ENCODE measurements around the gene E2F6. TPM values are rescaled to one million over a fixed set of nuclear protein-coding genes. Genes with fewer than 3 reads are reported as not detected.

Gene E2F6
- total RNA-seq, 1 donor from 2014 or later = 10.9 TPM

DNA sequence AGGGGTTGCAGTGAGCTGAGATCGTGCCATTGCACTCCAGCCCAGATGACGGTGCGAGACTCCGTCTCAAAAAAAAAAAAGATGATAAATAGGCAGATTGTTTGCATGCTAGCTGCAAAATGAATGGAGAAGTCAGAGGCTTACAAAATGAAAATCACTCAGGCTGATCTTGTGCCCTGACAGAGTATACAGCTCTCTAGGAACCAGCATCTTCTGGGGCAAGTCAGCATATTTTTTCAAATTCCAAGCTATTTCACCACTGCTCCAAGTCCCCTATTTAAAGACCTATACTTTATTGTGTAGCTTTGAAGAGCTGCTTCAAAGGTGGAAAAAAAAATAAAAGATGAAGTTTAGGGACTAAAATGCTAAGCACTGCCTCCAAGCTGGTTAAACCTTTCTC is 6.1 kb downstream of the E2F6 start:
- intact Hi-C loops (cut with micrococcal nuclease) = no loop called here

DNA sequence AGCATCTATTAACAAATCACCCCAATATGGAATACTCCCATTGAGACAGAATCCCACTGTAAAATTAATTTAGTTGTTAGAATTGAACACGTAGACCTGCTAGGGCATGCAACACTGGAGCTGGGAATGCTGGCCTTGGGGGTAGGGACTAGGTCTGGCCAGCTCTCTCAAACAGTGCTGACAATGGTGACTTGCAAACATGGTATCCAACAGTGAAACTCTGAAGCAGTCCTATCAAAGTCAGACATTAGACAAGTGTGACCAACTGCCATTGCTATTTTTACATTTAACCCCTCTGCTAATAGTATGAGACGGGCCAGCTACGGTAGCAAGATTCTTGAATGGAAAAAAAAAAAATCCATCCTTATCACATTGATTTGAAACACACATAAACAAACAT is 7.2 kb downstream of the E2F6 start:
- intact Hi-C loops (cut with micrococcal nuclease) = no loop called here

DNA sequence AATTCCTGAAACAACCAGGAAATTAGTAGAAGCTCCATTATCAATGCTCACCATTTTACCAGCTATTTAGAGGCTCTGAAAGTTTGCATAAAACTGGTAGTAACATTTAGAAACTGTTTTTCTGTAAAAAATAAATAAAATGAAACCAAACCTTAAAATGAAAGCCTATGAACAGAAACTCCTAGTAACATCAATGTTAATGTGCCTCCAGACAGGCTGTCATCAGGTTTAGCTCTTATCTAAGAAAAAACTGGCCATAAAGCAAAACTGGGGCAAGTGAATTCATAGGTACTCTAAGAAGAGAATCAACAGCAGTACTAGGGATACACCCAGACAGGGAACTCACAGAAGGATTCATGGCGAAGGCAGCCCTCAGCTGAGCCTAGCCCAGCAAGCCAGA is 8.0 kb downstream of the E2F6 start:
- intact Hi-C loops (cut with micrococcal nuclease) = no loop called here

DNA sequence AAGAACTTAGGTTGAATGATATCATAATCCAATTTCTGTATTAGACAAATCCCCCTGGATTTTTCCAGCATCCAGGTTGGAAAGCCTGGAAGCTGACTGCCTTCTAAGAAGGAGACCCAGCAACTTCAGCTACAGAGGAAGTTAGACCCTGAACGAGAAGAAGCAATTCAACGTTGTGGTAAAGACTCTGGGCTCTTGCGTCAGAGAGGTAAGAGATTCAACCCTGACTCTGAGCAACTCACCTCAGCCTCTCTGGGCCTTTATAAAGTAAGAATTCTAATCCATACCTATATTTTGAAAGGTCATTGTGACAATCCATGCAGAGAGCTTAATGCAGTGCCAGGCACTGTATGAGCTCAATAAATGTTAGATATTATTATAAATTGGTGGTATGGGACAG is 9.7 kb downstream of the E2F6 start:
- intact Hi-C loops (cut with micrococcal nuclease) = no loop called here

DNA sequence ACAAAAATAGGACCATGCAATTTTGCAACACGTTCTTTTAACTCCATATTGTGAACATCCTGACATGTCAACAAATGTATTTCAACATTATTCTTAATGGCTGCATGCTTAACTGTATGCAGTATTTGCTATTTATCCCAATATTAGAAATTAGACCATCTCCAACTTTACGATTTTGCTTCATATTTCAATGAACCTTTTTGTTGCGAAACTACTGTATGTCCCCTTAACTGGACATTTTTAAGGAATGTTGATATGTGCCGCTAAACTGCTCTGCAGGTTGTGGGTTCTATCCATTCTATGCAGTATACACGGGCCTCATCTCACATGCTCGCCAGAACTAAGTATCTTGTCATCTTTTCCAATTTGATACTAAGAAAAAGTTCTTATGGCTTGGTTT is 11.1 kb downstream of the E2F6 start:
- intact Hi-C loops (cut with micrococcal nuclease) = no loop called here

DNA sequence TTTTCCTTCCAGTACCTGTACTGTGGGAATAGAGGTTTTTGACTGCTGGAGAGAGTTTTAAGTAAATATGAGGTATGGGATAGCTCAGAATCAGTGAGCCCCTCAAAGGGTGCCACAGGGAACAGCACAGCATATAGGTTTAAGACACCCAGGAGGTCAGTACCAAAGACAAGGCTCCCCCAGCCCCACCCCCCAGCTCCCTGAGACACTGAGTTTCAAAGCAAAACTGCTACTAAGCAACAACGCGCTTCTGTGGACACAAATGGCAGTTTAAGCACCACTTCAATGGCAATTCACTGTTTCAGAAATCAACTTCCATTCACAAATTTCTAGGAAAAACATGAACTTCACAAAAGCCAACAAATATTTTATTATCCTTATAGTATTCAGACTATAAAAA is 15.2 kb downstream of the E2F6 start:
- intact Hi-C loops (cut with micrococcal nuclease) = no loop called here

DNA sequence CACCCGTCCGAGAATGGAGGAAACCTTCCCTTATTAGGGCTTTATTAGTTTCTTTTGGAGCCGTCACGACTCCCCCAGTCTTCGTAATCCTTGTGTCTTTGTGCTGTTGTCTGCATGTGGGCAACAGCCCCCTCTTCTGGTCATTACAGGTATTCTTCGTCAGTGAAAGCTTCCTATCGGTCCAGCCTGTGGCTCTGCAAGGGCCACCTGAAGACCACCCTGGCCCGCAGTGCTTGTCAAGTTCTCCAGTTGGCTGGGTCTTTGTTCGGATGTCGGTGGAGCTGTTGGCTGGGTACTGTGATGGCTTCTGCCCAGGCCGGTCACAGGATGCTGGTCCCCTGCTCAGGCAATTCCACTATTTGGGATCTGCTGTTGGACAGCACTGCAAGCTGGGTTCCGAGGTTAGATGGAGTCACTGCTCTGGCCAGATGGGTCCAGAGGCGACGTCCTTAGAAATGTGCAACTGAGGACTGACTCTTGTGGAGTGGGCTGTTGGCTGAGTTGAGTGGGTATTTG is 19.2 kb downstream of the E2F6 start:
- intact Hi-C loops (cut with micrococcal nuclease) = loop anchor here (1.0 to 10.0 kb wide), 2 partner anchors 212 to 314 kb away; no protein-coding TSS in a partner anchor

DNA sequence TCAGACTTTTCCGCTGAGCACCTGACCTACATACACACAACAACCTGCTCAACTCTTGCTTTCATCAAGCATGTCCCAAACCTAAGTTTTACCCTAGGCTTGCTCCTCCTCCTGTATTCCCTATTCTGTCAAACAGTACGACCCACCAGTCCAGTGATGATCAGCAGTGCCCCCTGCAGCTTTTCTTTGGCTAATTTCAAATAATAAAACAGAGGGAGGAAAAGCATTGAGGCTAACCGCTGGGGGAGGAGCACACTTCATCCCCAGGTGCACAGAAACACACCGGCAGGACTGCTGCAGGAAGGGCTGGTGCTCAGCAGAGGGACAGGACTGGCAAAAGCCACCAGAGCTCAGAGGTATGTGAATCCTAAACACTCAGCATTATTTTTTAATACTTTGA is 21.2 kb downstream of the E2F6 start:
- intact Hi-C loops (cut with micrococcal nuclease) = loop anchor here (10.0 kb wide), 1 partner anchor 210 kb away; no protein-coding TSS in a partner anchor

DNA sequence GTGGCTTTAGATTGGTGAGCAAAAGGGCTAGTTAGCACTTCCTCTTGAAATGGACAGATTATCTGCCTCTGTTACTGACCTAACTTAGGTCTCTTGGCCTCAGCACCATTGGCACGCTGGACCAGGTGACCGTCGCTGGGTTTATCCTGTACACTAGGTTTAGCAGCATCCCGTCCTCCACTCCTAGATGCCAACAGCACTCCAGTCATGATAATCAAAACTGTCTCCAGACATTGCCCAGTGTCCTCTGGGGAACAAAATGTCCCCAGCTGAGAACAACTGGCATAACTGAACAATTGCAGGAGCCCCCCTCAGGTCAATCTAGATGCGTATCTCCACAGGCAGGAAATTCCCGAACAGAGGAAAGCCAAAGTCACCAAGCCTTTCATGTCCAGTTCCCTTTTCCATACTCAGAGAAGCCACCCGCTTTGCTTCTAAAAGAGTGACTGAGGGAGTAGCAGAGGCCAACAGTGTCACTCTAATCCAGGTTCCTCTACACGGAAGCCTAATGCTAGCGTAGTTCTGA is 27.3 kb downstream of the E2F6 start:
- intact Hi-C loops (cut with micrococcal nuclease) = no loop called here

DNA sequence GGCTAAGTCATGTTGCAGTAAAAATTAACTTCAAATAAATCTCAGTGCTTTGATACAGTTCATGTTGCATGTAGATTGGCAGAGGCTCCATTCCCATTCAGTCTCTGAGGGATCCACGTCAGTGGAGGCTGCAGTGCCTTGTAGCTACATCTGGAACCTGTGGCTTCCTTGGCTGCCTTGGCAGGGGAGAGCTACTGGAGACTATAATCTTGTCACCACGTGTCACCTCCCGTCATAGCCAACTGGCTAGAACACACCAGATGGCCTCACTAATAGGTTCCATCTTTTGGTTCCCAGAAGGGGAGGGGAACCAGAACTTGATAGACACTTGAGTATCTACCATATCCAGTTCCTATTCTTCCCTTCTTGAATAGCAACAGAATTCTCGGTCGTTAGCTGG is 28.4 kb downstream of the E2F6 start:
- intact Hi-C loops (cut with micrococcal nuclease) = no loop called here

DNA sequence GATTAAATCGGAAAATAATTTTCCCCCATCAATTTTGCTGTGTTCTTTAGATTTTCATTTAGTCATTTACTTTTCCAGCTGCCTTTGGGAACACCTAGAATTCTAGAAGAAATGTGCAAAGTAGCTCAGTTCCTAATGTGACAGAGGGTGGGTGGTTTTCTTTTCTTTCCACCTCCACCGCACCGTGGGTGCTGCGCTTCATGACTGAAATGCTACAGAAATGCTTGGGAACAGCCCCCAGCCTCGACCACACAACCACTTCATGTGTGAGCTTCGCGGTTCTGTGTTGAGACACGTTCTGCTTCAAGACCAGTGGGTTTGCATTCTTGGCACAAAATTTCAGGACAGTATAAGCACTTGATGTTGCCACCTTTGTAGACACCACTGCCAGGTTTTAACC is 30.9 kb downstream of the E2F6 start:
- intact Hi-C loops (cut with micrococcal nuclease) = no loop called here

DNA sequence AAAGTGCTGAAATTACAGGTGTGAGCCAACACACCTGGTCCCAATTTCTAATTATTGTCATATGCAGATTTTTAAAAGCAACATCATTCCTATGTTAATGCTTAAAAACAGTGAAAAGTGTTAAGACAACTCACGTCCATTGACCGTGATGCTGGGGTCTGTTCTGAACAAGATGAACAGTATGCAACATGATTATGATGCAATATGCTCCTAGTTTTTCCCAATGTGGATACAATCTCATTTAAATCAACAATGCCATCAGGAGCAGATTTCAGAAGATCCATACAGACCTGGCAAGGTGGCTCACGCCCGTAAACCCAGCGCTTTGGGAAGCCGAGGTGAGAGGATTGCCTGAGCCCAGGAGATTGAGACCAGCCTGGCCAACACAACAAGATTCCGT is 31.5 kb downstream of the E2F6 start:
- intact Hi-C loops (cut with micrococcal nuclease) = no loop called here

DNA sequence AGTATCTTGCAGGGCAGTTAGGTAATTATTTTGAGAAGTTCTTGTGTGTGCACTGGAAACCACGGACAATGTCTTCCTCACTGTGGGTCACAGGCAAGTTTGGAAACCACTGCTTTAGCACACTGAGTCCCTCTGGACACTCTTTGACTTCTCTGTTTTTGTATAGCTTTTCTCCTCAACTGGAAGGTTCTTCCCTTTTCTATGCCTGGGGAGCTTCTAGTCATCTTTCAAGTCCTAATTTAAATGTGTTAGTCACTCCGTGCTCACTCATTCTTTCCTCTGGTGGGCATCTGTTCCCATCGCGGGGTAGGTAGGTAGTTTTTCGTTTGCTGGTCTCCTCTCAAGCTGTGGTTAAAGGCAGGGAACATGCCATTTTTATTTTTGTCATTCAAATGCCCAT is 32.1 kb downstream of the E2F6 start:
- intact Hi-C loops (cut with micrococcal nuclease) = no loop called here

DNA sequence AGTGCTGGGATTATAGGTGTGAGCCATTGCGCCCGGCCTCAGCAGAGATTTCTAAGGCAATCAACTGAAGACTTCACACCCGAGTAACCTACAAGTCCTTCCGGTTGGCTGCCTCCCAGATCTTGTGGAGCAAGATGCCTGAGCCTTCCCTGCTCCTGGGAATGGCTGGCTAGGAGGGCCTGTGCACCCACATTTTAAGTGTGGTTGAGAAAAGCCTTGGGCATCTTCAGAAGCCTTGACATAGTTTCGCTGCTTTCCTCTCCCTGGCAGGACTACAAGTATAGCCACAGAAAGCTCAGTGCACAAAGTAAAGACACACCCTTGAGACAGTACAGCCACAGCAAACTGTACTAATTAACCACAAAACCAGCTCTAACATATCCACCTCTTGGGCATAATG is 35.2 kb downstream of the E2F6 start:
- intact Hi-C loops (cut with micrococcal nuclease) = no loop called here

DNA sequence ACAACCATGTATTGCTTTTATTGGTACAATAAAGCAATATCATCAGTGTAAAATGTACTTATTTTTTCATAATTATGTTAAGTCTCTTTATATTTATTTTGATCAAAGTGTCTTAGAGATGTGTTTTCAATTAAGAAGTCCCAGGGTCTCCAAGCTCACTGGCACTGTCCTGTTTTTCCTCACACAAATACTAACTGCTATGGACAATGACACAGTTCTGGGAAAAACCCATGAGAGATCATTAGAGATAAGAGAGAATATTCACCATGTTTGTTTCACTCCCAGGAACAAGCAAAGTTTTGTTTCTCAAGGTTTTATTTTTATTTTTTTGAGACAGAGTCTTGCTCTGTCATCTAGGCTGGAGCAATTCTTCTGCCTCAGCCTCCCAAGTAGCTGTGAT is 38.7 kb downstream of the E2F6 start:
- intact Hi-C loops (cut with micrococcal nuclease) = no loop called here

DNA sequence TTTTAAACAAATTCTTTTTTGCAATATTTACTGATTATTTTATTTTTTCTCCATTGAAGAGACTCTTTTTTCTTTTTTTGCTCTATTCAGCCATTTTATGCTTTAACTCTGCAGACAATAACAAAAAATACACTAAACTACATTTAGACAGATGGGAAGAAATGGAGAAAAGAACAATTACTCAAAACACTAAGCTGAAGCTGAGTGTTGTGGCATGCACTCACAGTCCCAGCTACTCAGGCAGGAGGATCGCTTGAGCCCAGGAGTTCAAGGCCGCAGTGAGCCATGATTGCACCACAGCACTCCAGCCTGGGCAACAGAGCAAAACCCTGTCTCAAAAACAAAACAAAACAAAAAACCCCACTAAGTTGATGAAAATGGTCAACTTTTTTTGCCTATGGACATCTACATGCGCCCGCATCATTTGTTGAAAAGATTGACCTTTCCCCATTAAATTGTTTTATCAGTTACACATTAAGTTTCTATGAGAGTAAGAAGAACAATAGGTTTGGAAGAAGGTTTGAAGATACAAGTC is 43.0 kb downstream of the E2F6 start:
- intact Hi-C loops (cut with micrococcal nuclease) = no loop called here

DNA sequence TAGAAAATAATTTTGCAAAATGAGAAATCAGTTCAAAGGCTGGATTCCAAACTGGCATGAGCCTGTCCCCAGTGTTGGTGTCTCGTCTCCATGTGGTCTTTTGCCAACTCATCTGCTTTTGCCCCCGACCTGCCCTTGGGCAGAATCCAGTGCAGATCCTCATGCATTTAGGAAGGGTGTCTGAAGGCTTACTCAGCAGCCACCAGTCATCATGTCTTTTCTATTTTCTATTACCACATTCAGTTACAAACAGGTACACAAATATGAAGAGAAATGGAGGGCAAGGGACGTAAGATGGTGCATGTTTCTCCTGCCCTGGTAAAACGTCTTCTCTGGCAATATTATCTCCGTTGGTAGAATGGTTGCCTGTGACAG is 43.5 kb downstream of the E2F6 start:
- intact Hi-C loops (cut with micrococcal nuclease) = no loop called here

DNA sequence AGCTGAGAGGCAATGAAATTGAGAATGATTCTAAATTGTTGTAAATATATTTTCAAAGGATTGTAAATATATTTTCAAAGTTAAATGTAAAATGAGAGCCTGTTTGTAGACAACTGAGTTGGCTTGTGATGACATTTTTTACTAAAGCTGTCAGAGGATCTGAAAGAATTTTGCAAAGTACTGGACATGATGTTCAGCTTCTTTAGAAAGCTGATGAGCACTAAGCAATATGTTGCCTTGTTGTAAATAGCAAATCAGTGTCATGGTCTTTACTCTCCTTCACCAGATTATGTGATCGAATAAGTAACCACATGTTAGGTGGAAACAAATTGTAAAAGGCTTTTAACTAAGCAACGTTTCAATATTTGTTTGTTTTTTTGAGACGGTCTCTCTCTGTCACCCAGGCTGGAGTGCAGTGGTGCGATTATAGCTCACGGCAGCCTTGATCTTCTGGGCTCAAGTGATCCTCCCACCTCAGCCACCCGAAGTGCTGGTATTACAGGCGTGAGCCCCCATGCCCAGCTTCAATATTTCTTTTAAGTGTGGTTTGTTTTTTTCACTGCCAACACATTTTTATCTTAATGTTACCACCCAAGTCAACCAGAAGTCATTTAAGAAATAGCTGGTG is 44.0 kb downstream of the E2F6 start:
- intact Hi-C loops (cut with micrococcal nuclease) = no loop called here

DNA sequence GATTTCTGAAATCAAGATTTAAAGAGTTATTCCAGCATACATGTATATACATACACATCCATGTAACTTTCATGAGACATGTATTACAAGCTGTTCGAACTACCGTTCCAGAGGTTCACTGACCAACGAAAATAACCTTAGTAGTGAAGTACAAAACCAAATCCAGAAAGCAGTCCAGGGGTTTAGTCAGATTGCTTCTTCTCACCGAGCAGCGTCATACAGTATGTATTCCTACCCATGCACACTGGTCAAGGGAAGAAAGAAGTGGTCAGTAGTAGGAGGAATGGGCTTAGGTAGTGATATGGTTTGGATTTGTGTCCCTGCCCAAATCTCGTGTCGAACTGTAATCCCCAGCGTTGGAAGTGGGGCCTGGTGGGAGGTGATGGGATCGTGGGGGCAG is 45.3 kb downstream of the E2F6 start:
- intact Hi-C loops (cut with micrococcal nuclease) = no loop called here

DNA sequence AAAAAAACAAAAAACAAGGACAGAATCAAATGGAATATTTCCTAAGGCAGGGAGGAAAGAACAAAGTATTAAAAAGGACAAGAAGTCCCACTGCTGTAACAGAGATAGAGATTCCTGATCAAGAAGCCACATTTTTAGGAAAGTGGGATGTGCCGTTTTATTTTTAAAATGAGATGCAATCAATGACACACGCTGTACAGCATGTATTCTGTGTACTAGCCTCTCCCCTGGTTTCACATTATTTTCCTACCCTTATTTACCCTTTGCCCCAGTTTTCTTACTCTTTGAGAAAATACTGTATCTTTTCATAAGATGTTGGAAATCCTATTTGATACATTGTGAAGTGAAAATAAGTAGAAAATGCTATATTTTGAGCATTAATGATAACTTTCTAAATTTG is 45.8 kb downstream of the E2F6 start:
- intact Hi-C loops (cut with micrococcal nuclease) = no loop called here

DNA sequence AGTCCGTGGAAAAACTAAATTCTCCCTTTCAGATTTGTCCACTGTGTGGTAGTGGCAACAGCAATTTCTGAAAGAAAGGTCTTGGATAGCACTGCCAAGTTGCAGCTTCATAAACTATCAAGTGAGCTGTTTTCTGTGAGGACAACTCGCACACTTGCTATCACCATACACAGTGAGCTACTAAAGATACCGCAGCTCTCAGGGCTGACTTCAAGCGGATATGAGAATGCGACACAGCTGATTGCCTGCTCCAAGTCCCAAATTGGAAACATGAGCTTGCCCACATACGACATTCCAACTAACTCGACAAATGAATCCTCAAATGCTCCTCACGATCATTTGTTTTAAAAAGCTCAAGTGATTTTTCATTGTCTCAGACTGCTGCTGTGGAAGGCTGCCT is 46.2 kb downstream of the E2F6 start:
- intact Hi-C loops (cut with micrococcal nuclease) = no loop called here

DNA sequence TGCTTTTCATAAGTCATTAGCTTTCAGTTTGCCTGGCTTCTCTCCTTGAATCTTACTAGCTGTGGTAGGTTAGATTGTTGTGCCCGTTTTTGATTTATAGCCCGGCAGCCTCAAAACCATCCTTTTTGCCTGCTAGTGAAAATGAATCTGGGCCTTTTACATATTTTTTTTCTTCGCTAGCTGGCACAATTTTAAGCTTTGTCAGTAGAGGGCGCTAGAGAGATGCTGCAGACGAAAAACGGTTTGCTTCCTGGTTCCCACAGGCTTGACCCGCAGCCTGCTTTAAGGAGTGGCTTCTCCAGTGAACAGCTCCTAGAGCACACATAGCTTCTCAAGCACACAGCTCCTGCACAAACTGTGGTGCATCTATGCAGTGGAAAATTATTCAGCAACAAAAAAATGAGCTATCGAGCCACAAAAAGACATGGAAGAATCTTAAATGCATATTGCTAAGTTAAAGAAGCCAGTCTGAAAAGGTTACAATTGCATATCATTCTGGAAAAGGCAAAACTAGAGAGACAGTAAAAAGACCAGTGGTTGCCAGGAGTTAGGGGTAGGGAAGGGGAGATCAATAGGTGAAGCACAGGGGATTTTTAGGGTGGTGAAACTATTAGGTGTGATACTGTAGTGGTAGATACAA is 47.9 kb downstream of the E2F6 start:
- intact Hi-C loops (cut with micrococcal nuclease) = no loop called here

DNA sequence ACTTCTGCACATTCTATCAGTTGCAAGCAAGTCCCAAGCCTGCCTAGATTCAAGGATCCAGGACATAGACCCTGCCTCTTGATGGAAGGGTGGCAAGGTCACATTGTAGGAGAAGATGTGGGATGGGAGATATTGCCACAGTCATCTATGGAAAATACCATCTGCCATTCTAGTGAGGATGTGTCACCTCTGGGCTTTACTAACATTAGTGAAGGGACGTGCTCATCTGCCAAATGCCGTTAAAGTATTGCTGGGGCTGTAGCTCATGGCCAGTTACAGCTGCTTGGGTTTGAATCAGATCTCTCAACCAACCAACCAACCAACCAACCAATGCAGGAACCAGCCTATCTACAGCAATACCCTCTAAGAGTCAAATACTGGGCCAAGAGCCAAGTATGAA is 49.0 kb downstream of the E2F6 start:
- intact Hi-C loops (cut with micrococcal nuclease) = no loop called here

All from T-helper 2 cell treated with Interferon-gamma antibody and Interleukin-4, amounts not matched to agents 100 ng/mL and 5 ng/mL, for 36 hours (primary cell).